GM23338 (cell line): Measurements from ENCODE around the gene NRDE2. TPM values are rescaled to one million over a fixed set of nuclear protein-coding genes. Genes with fewer than 3 reads are reported as not detected.
"Not testable (repeated sequence)": the region's sequence is repeated elsewhere in the genome, so short reads cannot be mapped to it uniquely, and the experiment has no call there.

Experiments
- ATAC-seq: fragments of 200-7000 bp; cut with Tn5 transposase; 3 replicates; pipeline ENCODE4 v1.9.1; 2020
- DNase-seq: peaks from one replicate; pipeline ENCODE4 v3.0.0-alpha.2; 2015; ENCODE audit warnings: low spot score
- H2AFZ ChIP-seq: fragments of 200-600 bp; sonication (generic); 2 replicates; pipeline ENCODE4 v1.8.0; 2016; ENCODE audit warnings: antibody characterized with exemption, mild to moderate bottlenecking, moderate library complexity
- H3F3A ChIP-seq: fragments of 200-600 bp; sonication (generic); replicated peaks from 2 replicates; pipeline ENCODE4 v1.8.0; 2017; ENCODE audit warnings: antibody characterized with exemption, mixed run types, low read depth
- H3K27ac ChIP-seq: fragments of 200-600 bp; sonication (generic); 2 replicates; pipeline ENCODE4 v1.6.1; 2016; ENCODE audit warnings: low read depth
- H3K27me3 ChIP-seq: fragments of 200-600 bp; sonication (generic); 2 replicates; pipeline ENCODE4 v1.8.0; 2016; ENCODE audit warnings: mild to moderate bottlenecking, mixed run types, moderate library complexity; ENCODE audit not compliant: insufficient read depth
- H3K36me3 ChIP-seq: fragments of 200-600 bp; sonication (generic); 2 replicates; pipeline ENCODE4 v1.8.0; 2016; ENCODE audit warnings: mild to moderate bottlenecking; ENCODE audit not compliant: insufficient read depth
- H3K4me1 ChIP-seq: fragments of 200-600 bp; sonication (generic); 2 replicates; pipeline ENCODE4 v1.8.0; 2016; ENCODE audit warnings: mild to moderate bottlenecking, moderate library complexity; ENCODE audit not compliant: insufficient read depth
- H3K4me2 ChIP-seq: fragments of 200-600 bp; sonication (generic); 2 replicates; pipeline ENCODE4 v1.7.1; 2017; ENCODE audit warnings: mixed run types
- H3K4me3 ChIP-seq: fragments of 200-600 bp; sonication (generic); 2 replicates; pipeline ENCODE4 v1.6.1; 2016; ENCODE audit warnings: mixed run types
- H3K79me2 ChIP-seq: fragments of 200-600 bp; sonication (generic); replicated peaks from 2 replicates; pipeline ENCODE4 v1.8.0; 2017; ENCODE audit warnings: mild to moderate bottlenecking; ENCODE audit not compliant: insufficient read depth
- H3K9me2 ChIP-seq: fragments of 200-600 bp; sonication (generic); 2 replicates; pipeline ENCODE4 v1.8.0; 2017; ENCODE audit not compliant: insufficient read depth
- H4K20me1 ChIP-seq: fragments of 200-600 bp; sonication (generic); replicated peaks from 2 replicates; pipeline ENCODE4 v1.8.0; 2017; ENCODE audit warnings: mild to moderate bottlenecking; ENCODE audit not compliant: insufficient read depth
- H3K27ac Mint-ChIP-seq: 2 replicates; pipeline ENCODE4 v1.8.0; 2020; ENCODE audit warnings: inconsistent platforms, mild to moderate bottlenecking, moderate library complexity, mixed read lengths
- H3K27me3 Mint-ChIP-seq: 3 replicates; pipeline ENCODE4 v1.8.0; 2022; ENCODE audit warnings: low read depth, mild to moderate bottlenecking, moderate library complexity, mixed read lengths, inconsistent platforms; ENCODE audit not compliant: insufficient read depth, poor library complexity
- H3K36me3 Mint-ChIP-seq: 3 replicates; pipeline ENCODE4 v1.8.0; 2021; ENCODE audit warnings: low read depth, mild to moderate bottlenecking, inconsistent platforms, moderate library complexity, mixed read lengths
- H3K4me1 Mint-ChIP-seq: 3 replicates; pipeline ENCODE4 v1.8.0; 2020; ENCODE audit warnings: mild to moderate bottlenecking, inconsistent platforms, mixed read lengths
- H3K4me3 Mint-ChIP-seq: 3 replicates; pipeline ENCODE4 v1.8.0; 2021; ENCODE audit warnings: moderate library complexity, mild to moderate bottlenecking, inconsistent platforms, mixed read lengths
- H3K9me3 Mint-ChIP-seq: 3 replicates; pipeline ENCODE4 v1.8.0; 2020; ENCODE audit warnings: moderate library complexity, mild to moderate bottlenecking, inconsistent platforms, mixed read lengths
- CREB1 ChIP-seq: fragments of 250-450 bp; sonication (Bioruptor Pico); IDR thresholded peaks from 2 replicates; pipeline ENCODE4 v1.5.0; 2020; ENCODE audit warnings: low read depth, mild to moderate bottlenecking, moderate library complexity
- EZH2 ChIP-seq: fragments of 200-600 bp; sonication (generic); IDR thresholded peaks from one replicate; pipeline ENCODE4 v1.8.0; 2017; ENCODE audit warnings: antibody characterized with exemption, mild to moderate bottlenecking, low read depth; ENCODE audit not compliant: unreplicated experiment
- EZH2phosphoT487 ChIP-seq: fragments of 200-600 bp; sonication (generic); IDR thresholded peaks from one replicate; pipeline ENCODE4 v1.8.1; 2018; ENCODE audit warnings: antibody characterized with exemption; ENCODE audit not compliant: unreplicated experiment
- JUNB ChIP-seq: IDR thresholded peaks from one replicate; pipeline ENCODE4 v1.6.1; 2016; ENCODE audit warnings: antibody characterized with exemption; ENCODE audit not compliant: unreplicated experiment
- NANOG ChIP-seq: IDR thresholded peaks from 2 replicates; pipeline ENCODE4 v1.6.1; 2016; ENCODE audit warnings: antibody characterized with exemption, borderline replicate concordance
- POLR2AphosphoS5 ChIP-seq: IDR thresholded peaks from 2 replicates; pipeline ENCODE4 v1.6.1; 2016; ENCODE audit warnings: antibody characterized with exemption, low read depth
- STAT1 ChIP-seq: IDR thresholded peaks from one replicate; pipeline ENCODE4 v1.6.1; 2016; ENCODE audit warnings: antibody characterized with exemption; ENCODE audit not compliant: unreplicated experiment
- ZNF114 ChIP-seq: fragments of 250-450 bp; sonication (Bioruptor Pico); IDR thresholded peaks from 2 replicates; pipeline ENCODE4 v1.5.0; 2020; ENCODE audit warnings: mild to moderate bottlenecking, moderate library complexity
- ZNF331 ChIP-seq: fragments of 250-450 bp; sonication (Bioruptor Pico); IDR thresholded peaks from 2 replicates; pipeline ENCODE4 v1.5.0; 2020; ENCODE audit warnings: low read depth, mild to moderate bottlenecking, moderate library complexity
- polyA plus RNA-seq: library from polyadenylated mRNA; unstranded; fragments of >200 nt; fragmentation: Nextera tagmentation; extraction: Ambion mirVana; gene quantifications from 2 replicates; pipeline ENCODE4 v1.2.1, GENCODE V29; 2016
- total RNA-seq: library from RNA; depleted of rRNA; stranded (reverse); fragments of >200 nt; shearing (Covaris generic); gene quantifications from 2 replicates; pipeline ENCODE4 v1.2.3, GENCODE V29; 2014
- TF ChIP-seq, protein P1 (sequence below): IDR thresholded peaks from one replicate; pipeline ENCODE4 v1.6.1; 2018; ENCODE audit warnings: antibody characterized with exemption; ENCODE audit not compliant: unreplicated experiment
- TF ChIP-seq, protein P2 (sequence below): fragments of 250-450 bp; sonication (Bioruptor Pico); IDR thresholded peaks from 2 replicates; pipeline ENCODE4 v1.5.0; 2020; ENCODE audit warnings: mild to moderate bottlenecking, moderate library complexity
- TF ChIP-seq, protein P3 (sequence below): IDR thresholded peaks from 2 replicates; pipeline ENCODE4 v1.6.1; 2016; ENCODE audit warnings: antibody characterized with exemption

NRDE2 gene
- total and polyA plus RNA-seq, 2 experiments from 2014 or later, result 9.8 to 20.6 TPM

DNA sequence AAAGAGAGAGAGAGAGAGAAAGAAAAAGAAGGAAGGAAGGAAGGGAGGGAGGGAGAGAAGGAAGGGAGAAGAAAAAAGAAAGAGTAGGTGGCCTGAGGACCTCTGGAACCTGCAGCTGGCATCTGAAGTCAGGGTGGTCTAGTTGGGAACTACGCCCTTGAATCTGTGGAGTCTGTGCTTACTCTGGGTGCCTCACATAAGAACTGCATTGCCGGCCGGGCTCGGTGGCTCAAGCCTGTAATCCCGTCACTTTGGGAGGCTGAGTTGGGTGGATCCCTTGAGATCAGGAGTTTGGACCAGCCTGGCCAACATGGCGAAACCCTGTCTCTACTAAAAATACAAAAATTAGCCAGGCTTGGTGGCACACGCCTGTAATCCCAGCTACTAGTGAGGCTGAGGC, 10.0 kb upstream of the NRDE2 start:
- Histone ChIP-seq H3K9me2 (no peaks in the 10 kb centered on the region), H3K4me3 (no peak overlapping the region), H4K20me1 (no peaks in the 10 kb centered on the region), H3K4me2 (no peak overlapping the region), H2AFZ (0 out of 2 replicates have a peak overlapping the region, but pooled peaks have one; percentile 38), H3K27ac (no peak overlapping the region), H3F3A (no peaks in the 10 kb centered on the region), H3K27me3 (no peaks in the 10 kb centered on the region), H3K79me2 (no peaks in the 10 kb centered on the region), H3K4me1 (peaks cover 6% of the 10 kb centered on the region; the same call in 1 of the 2 replicates), H3K36me3 (no peaks in the 10 kb centered on the region)
- TF ChIP-seq NANOG (no peak), EZH2phosphoT487 (no peak), CREB1 (no peak), STAT1 (no peak), JUNB (no peak), EZH2 (no peak), POLR2AphosphoS5 (no peak), ZNF331 (CRISPR knock-in tag) (no peak), ZNF114 (CRISPR knock-in tag) (no peak)
- TF ChIP-seq, protein P1, sequence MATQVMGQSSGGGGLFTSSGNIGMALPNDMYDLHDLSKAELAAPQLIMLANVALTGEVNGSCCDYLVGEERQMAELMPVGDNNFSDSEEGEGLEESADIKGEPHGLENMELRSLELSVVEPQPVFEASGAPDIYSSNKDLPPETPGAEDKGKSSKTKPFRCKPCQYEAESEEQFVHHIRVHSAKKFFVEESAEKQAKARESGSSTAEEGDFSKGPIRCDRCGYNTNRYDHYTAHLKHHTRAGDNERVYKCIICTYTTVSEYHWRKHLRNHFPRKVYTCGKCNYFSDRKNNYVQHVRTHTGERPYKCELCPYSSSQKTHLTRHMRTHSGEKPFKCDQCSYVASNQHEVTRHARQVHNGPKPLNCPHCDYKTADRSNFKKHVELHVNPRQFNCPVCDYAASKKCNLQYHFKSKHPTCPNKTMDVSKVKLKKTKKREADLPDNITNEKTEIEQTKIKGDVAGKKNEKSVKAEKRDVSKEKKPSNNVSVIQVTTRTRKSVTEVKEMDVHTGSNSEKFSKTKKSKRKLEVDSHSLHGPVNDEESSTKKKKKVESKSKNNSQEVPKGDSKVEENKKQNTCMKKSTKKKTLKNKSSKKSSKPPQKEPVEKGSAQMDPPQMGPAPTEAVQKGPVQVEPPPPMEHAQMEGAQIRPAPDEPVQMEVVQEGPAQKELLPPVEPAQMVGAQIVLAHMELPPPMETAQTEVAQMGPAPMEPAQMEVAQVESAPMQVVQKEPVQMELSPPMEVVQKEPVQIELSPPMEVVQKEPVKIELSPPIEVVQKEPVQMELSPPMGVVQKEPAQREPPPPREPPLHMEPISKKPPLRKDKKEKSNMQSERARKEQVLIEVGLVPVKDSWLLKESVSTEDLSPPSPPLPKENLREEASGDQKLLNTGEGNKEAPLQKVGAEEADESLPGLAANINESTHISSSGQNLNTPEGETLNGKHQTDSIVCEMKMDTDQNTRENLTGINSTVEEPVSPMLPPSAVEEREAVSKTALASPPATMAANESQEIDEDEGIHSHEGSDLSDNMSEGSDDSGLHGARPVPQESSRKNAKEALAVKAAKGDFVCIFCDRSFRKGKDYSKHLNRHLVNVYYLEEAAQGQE, result no peak
- TF ChIP-seq, protein P2, sequence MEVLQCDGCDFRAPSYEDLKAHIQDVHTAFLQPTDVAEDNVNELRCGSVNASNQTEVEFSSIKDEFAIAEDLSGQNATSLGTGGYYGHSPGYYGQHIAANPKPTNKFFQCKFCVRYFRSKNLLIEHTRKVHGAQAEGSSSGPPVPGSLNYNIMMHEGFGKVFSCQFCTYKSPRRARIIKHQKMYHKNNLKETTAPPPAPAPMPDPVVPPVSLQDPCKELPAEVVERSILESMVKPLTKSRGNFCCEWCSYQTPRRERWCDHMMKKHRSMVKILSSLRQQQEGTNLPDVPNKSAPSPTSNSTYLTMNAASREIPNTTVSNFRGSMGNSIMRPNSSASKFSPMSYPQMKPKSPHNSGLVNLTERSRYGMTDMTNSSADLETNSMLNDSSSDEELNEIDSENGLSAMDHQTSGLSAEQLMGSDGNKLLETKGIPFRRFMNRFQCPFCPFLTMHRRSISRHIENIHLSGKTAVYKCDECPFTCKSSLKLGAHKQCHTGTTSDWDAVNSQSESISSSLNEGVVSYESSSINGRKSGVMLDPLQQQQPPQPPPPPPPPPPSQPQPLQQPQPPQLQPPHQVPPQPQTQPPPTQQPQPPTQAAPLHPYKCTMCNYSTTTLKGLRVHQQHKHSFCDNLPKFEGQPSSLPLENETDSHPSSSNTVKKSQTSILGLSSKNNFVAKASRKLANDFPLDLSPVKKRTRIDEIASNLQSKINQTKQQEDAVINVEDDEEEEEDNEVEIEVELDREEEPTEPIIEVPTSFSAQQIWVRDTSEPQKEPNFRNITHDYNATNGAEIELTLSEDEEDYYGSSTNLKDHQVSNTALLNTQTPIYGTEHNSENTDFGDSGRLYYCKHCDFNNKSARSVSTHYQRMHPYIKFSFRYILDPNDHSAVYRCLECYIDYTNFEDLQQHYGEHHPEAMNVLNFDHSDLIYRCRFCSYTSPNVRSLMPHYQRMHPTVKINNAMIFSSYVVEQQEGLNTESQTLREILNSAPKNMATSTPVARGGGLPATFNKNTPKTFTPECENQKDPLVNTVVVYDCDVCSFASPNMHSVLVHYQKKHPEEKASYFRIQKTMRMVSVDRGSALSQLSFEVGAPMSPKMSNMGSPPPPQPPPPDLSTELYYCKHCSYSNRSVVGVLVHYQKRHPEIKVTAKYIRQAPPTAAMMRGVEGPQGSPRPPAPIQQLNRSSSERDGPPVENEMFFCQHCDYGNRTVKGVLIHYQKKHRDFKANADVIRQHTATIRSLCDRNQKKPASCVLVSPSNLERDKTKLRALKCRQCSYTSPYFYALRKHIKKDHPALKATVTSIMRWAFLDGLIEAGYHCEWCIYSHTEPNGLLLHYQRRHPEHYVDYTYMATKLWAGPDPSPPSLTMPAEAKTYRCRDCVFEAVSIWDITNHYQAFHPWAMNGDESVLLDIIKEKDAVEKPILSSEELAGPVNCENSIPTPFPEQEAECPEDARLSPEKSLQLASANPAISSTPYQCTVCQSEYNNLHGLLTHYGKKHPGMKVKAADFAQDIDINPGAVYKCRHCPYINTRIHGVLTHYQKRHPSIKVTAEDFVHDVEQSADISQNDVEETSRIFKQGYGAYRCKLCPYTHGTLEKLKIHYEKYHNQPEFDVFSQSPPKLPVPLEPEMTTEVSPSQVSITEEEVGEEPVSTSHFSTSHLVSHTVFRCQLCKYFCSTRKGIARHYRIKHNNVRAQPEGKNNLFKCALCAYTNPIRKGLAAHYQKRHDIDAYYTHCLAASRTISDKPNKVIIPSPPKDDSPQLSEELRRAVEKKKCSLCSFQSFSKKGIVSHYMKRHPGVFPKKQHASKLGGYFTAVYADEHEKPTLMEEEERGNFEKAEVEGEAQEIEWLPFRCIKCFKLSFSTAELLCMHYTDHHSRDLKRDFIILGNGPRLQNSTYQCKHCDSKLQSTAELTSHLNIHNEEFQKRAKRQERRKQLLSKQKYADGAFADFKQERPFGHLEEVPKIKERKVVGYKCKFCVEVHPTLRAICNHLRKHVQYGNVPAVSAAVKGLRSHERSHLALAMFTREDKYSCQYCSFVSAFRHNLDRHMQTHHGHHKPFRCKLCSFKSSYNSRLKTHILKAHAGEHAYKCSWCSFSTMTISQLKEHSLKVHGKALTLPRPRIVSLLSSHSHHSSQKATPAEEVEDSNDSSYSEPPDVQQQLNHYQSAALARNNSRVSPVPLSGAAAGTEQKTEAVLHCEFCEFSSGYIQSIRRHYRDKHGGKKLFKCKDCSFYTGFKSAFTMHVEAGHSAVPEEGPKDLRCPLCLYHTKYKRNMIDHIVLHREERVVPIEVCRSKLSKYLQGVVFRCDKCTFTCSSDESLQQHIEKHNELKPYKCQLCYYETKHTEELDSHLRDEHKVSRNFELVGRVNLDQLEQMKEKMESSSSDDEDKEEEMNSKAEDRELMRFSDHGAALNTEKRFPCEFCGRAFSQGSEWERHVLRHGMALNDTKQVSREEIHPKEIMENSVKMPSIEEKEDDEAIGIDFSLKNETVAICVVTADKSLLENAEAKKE (CRISPR knock-in tag), result no peak
- TF ChIP-seq, protein P3, sequence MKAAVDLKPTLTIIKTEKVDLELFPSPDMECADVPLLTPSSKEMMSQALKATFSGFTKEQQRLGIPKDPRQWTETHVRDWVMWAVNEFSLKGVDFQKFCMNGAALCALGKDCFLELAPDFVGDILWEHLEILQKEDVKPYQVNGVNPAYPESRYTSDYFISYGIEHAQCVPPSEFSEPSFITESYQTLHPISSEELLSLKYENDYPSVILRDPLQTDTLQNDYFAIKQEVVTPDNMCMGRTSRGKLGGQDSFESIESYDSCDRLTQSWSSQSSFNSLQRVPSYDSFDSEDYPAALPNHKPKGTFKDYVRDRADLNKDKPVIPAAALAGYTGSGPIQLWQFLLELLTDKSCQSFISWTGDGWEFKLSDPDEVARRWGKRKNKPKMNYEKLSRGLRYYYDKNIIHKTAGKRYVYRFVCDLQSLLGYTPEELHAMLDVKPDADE, result no peak
- Mint-ChIP-seq H3K27me3 (peaks cover 3% of the 10 kb centered on the region), H3K9me3 (no peaks in the 10 kb centered on the region; the same call in 2 of the 3 replicates), H3K27ac (no peak overlapping the region), H3K36me3 (no peaks in the 10 kb centered on the region), H3K4me3 (no peak overlapping the region), H3K4me1 (peaks cover 13% of the 10 kb centered on the region; the same call in 2 of the 3 replicates)
- ATAC-seq, result peak; percentile 14; the same call in 1 of the 3 replicates
- DNase-seq, result no peak

DNA sequence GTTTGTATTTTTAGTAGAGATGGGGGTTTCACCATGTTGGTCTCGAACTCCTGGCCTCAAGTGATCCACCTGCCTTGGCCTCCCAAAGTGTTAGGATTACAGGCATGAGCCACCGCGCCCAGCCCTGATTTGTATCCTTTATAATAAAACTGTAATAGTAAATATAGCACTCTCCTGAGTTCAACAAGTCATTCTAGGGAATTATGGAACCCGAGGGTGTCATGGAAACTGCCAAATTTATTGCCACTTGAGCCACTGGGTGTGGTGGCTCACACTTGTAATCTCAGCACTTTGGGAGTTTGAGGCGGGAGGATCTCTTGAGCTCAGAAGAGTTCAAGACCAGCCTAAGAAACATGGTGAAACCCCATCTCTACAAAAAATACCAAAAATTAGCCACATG, 9.5 kb upstream of the NRDE2 start:
- H3K4me1 ChIP-seq, H3K36me3 ChIP-seq, H3K4me2 ChIP-seq, H3F3A ChIP-seq, H2AFZ ChIP-seq, H3K9me2 ChIP-seq, H3K27ac Mint-ChIP-seq, H3K4me3 Mint-ChIP-seq, H3K27me3 Mint-ChIP-seq, ATAC-seq, H4K20me1 ChIP-seq, H3K4me3 ChIP-seq, H3K27ac ChIP-seq, H3K27me3 ChIP-seq, H3K36me3 Mint-ChIP-seq, DNase-seq, H3K79me2 ChIP-seq, H3K9me3 Mint-ChIP-seq: not testable (repeated sequence)
- peaks cover 13% of the 10 kb centered on the region; the same call in 2 of the 3 replicates for H3K4me1 Mint-ChIP-seq
